8988T (cell line): ENCODE measurements around the gene ESCO1.

Experiments
- DNase-seq: peaks from one replicate; pipeline ENCODE4 v3.0.0; 2011

The ESCO1 gene

GRCh38 chr18:21489119-21489750, 111.3 kb downstream of the ESCO1 start:
- DNase-seq, result peak; percentile 70

DNA sequence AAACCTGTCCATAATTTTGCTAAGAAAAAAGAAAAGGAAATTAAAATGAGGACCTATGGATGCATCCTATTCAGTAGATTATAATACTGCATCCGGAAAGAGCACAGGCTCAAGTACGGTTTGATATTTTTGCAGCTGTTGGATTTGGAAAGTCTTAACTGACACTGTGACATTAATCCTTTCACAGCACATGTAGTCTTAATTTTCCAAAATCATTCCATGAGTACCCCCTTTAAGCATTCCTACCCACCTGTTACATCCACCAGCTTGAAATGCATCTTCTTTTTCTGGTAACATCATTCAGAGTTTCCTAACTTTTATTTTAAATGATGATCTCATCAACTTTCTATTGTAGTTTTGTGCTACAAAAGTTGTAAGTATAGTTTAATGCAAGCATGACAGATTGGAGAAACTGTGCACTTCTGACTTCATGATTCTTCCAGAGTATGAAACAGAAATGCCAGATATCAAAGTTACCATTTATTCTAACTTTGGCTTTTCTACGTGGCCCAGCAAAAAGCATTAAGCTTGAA, 113.5 kb downstream of the ESCO1 start:
- DNase-seq, result no peak

DNA sequence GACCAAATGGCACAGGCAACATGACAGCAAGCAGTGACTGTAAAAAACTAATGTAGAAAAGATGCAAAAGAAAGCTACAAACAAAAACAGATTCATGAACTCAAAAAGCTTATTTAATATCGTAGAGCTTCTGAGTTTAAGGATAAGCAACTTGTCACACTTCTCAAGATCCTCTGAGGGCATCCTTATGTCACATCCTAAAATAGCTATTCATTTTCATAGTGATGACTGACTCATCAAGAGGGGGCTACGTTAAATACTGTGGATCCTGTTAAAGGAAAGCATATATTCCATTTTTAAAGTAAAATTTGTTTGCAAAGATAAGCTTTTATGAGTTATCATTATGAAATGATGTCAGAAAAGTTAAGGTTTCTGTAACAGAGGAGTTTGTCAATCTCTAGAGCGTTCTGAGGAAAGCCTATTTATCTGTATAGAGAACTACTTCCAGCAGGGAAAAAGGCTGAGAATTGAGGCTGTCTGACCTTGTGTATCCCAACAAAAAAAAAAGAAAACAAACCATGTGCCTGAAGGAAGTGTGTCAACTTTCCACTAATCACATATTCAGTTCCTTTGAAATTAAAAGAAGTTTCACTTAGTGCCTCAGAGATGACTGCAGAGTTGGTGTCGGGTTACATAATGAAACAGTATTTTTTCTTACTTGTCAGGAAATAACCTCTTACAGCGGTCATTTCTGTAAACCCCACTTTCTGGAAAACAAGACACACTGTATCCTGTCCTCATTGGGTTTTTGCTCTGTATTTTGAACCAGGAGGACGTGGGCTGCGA, 115.5 kb downstream of the ESCO1 start:
- DNase-seq, result no peak

GRCh38 chr18:21483051-21483450, 117.5 kb downstream of the ESCO1 start:
- no peak for DNase-seq

- DNase-seq, result no peak
Measured at GRCh38 chr18:21481739-21482138, 118.8 kb downstream of the ESCO1 start.

- DNase-seq, result no peak
Measured at GRCh38 chr18:21479721-21480120, 120.8 kb downstream of the ESCO1 start.
